Measurements from ENCODE around the gene CADM2.

CADM2 gene

DNA sequence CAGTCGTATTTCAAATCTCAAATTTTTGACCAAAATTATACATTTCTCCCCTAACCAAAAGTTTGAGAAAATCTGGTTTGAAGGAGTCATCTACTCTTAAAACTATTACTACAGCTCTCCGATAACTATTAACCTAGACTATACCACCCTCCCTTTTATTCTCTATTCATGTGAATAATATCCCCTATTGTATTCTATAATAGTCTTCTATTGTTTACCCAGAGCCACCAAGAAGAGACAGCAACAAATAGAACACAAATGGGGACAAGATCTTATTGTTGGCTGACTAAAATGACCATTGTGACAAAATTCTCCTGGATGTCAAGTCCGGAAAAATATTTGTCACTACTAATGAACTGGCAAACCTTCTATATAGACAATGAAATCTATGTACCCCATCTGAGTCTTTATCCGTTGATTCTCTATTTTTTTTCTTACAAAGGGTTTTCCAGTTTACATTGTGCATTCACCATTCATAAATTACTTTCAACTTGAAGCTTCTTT is 618.0 kb downstream of the CADM2 start:
- DNase-seq: no peak

GRCh38 chr3:85584779-85585356 is 626.1 kb downstream of the CADM2 start:
- DNase-seq: no peak

DNA sequence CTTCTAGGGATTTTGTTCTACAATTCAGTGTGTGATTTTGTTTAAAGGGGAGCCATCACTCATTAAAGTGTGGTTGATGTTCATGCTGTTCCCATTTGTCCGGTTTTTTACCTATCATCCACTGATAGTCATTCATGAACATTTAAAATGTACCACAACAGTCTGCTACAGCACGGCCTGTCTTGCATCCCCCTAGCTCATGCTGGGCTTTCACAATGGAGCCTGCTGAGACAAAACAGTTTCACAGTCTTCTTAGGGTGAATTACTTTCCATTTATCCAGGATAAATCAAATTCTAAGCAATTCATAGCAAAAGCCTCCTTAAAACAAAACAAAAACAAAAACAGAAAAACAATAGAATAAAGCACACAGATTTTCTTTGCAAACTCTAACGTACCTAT is 627.2 kb downstream of the CADM2 start:
- no peak for DNase-seq

GRCh38 chr3:85589145-85589544 is 630.4 kb downstream of the CADM2 start:
- no peak for DNase-seq

GRCh38 chr3:85591451-85591850 is 632.7 kb downstream of the CADM2 start:
- no peak for DNase-seq

- no peak for DNase-seq
These were observed 633.5 kb downstream of the CADM2 start for GRCh38 chr3:85592256-85592655.

- DNase-seq: no peak
These were observed 635.9 kb downstream of the CADM2 start for GRCh38 chr3:85594676-85595075.

GRCh38 chr3:85603378-85603777 is 644.6 kb downstream of the CADM2 start:
- DNase-seq: no peak

DNA sequence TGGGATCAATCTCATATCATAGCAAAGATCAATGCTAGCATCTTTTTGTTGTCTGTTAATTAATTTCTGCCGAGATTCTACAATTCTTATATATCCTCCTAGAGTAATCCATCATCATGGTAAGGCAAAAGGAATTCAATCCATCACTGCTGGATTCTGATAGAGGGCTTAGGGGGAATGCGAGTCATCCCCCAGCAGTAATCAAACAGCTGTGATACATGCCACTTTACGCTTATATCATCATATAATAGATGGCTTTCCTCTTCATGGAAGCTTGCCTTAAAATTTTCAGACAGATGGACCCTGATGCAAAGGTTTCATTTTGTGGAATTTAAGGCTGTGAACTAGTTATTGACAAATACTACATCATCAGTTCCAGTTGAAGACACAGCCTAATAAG is 645.9 kb downstream of the CADM2 start:
- DNase-seq: no peak

DNA sequence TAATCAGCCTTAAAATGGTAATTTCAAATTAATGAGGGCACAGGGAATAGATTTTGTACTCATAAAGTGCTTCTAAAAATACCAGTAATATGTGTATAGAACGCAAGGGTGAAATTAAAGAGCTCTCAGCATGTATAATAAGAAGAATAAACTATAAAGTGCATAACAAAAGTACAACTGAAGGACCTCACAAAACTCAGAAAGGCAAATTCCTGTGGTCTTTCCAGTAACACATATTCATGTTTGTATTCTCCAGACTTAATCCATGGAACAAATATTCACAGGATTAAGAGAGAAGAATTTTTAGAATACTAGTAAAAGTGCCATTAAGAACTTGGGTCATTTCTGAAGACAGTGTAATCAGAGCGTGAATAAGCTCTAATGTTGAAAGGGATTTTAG is 646.3 kb downstream of the CADM2 start:
- no peak for DNase-seq

- DNase-seq: no peak
These were observed 667.9 kb downstream of the CADM2 start for GRCh38 chr3:85626662-85627061.

DNA sequence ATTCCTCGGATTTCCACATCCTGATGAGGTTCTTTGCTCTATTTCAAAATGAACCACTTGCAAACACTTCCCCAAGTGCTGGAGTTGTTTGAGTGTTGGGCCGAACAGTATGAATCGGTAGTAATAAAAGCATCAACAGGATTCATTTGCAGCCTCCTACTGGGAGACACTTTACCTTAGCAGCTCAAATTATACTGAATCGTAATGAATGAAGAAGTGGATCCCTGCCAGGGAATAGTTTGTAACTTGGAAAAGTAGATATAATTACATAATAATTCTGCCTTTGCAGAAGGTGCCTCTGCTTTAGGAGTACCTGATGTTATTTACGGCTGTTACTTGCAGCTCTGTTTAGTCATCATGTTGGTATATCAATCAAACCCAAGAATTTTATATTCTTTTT is 669.1 kb downstream of the CADM2 start:
- DNase-seq: no peak

DNA sequence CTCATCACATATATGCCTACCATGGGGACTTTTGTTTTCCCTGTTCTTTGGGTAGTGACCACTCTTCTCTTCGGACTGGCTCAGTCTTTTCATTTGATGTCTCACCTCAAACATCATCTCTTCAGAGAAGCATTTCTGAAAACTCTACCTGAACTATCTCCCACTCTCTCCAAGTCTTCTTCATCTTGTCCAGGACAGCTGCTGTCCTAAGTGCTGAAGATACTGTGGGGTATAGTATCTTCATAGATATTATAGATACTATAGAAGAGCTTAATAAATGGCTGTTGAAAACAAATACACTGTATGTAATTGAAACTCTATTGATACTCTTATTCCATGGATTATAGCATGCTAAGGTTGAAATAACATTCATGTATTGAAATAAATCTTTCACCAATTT is 672.3 kb downstream of the CADM2 start:
- no peak for DNase-seq

GRCh38 chr3:85632921-85633320 is 674.1 kb downstream of the CADM2 start:
- DNase-seq: no peak

- no peak for DNase-seq
These were observed 693.6 kb downstream of the CADM2 start for GRCh38 chr3:85652360-85652759.

DNA sequence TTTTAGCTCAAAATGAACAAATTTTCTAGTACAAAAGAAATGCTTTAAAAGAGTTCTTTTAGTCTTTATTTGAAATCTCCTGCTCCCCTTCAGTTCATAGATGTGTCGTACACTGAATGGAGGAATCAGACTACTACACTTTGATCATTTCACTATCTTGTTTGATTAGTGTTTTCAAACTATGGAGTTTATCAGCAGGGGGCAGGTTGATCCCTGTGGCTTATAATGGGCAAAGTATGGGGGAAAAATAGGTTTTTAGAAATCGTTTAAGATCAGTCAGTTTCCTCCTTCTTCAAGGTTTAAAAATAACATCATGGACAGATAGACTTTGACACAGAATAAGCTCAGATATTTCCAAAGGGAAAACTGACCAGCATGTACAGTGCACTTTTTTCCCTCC is 701.7 kb downstream of the CADM2 start:
- no peak for DNase-seq

- no peak for DNase-seq
These were observed 703.7 kb downstream of the CADM2 start for GRCh38 chr3:85662462-85662861.

DNA sequence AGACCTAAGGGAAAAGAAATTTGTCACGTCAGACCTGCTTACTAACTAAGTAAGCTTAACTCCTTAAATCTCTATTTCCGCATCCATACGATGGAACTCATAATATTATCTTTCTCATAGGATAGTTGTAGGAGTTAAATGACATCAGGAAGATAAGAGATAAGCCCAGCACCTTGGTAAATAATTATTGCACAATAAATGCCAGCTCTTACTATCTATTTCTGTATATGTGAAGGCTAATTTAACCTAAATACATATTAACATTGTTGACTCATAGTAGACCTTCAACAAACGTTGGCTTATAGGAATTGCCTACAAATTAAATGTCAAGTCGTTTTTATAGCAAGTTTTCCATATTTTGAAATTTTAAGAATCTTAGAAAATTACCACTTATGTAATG is 709.0 kb downstream of the CADM2 start:
- no peak for DNase-seq

DNA sequence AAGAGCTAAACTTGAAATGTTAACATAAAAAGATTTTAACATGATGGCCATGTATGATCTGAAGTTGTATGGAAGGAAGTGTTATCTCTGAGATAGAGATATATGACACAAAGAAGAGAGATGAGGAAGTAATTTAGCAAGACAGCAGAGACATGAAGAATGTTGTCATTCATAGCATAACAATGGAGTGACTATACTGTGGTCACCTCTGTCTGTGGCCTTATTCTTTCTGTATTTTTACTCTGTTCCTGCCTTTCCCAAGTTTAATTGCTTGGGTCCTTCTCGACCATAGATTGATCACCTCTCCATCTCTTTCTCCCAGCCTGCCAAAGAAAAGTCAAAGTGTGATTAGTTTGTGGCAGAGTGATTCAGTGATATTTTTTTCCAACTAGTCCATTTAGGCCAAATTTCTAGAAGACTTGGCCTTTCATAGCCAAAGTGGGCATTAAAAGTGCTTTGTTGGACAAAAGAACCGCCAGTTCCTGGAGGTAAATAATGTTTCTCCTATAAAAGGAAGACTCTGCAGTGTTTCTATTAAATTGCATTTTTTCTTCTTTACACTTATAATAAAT is 711.9 kb downstream of the CADM2 start:
- no peak for DNase-seq

DNA sequence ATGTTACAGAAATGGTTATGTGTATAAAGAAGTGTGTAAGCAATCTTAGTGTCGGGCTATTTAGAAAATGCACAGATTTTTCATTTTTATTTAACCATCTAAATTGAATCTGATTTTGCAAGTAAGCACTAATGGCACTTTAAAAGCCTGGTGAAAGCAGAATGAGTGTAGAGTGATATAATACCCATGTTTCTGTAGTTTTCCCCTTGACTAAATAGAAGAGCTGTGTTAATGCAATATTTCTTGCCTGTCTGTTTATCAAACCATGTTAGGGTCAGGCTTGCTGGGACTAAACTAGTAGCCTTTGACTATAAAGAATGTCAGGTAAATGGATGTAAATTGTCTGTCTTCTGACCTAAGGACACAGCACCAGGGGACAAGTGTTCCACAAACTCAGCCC is 714.0 kb downstream of the CADM2 start:
- DNase-seq: no peak

DNA sequence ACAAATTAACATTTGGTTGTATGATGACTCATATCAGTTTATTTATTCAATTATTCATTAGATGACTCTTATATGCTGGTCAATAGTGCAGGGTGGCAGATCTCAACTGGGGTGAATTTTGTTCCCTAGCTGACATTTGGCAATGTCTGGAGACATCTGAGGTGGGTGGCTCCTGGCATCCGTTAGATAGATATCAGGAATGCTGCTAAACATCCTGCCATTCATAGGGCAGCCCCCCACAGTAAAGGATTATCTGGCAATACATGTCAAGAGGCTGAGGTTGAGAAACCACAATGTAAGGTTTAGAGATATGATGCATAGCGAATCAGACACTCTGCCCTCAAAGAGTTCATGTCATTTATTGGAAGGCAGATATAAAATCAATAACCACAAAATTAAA is 719.9 kb downstream of the CADM2 start:
- DNase-seq: no peak

- DNase-seq: no peak
These were observed 723.1 kb downstream of the CADM2 start for GRCh38 chr3:85681906-85682305.

DNA sequence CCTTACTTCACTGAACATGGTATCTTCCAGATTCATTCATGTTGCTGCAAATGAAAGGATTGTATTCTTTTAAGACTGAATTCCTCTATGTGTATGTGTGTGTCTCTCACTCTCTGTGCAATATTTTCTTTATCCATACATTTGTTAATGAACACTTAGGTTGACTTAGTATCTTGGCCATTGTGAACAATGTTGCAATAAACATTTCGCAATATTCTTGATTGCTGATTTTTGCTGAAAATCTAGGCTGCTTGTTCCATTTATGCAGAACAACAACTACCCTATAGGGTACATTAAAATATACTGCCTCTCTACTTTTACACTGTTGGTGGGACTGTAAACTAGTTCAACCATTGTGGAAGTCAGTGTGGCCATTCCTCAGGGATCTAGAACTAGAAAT is 732.4 kb downstream of the CADM2 start:
- no peak for DNase-seq

GRCh38 chr3:85697156-85697555 is 738.4 kb downstream of the CADM2 start:
- DNase-seq: no peak

GRCh38 chr3:85706130-85706529 is 747.3 kb downstream of the CADM2 start:
- no peak for DNase-seq

All from CD4-positive, alpha-beta T cell treated with Interleukin-12 subunit alpha and Interleukin-12 subunit beta, for 1 hour (primary cell).